Measurements from ENCODE around the gene CCDC69. TPM values are rescaled to one million over a fixed set of nuclear protein-coding genes. Genes with fewer than 3 reads are reported as not detected.
"Not testable (repeated sequence)": the region's sequence is repeated elsewhere in the genome, so short reads cannot be mapped to it uniquely, and the experiment has no call there.

The CCDC69 gene
- polyA plus RNA-seq, 4 donors = 3.5 to 5.3 (median 4.9) TPM

- no peak for DNase-seq (ENCODE audit: low read depth in 4 of 4, low spot score in 3 of 4)
These were observed 24.8 kb upstream of the CCDC69 start for GRCh38 chr5:151248651-151249050.

- no peak for DNase-seq (ENCODE audit: low read depth in 4 of 4, low spot score in 3 of 4)
These were observed 21.9 kb upstream of the CCDC69 start for GRCh38 chr5:151245680-151246219.

- no peak for DNase-seq (ENCODE audit: low read depth in 4 of 4, low spot score in 3 of 4)
These were observed 20.3 kb upstream of the CCDC69 start for GRCh38 chr5:151244206-151244605.

GRCh38 chr5:151243564-151243963, 19.7 kb upstream of the CCDC69 start:
- DNase-seq (ENCODE audit: low read depth in 4 of 4, low spot score in 3 of 4) = no peak

GRCh38 chr5:151243127-151243526, 19.2 kb upstream of the CCDC69 start:
- DNase-seq (ENCODE audit: low read depth in 4 of 4, low spot score in 3 of 4) = no peak

GRCh38 chr5:151240924-151241635, 17.2 kb upstream of the CCDC69 start:
- no peak for DNase-seq (ENCODE audit: low read depth in 4 of 4, low spot score in 3 of 4)

GRCh38 chr5:151240268-151240835, 16.5 kb upstream of the CCDC69 start:
- not testable (repeated sequence) for DNase-seq (ENCODE audit: low read depth in 4 of 4, low spot score in 3 of 4)

- DNase-seq (ENCODE audit: low read depth in 4 of 4, low spot score in 3 of 4) = peak in 2 of 4 donors; percentile 42 to 50
These were observed 15.5 kb upstream of the CCDC69 start for GRCh38 chr5:151239237-151239861.

GRCh38 chr5:151238303-151238741, 14.4 kb upstream of the CCDC69 start:
- no peak for DNase-seq (ENCODE audit: low read depth in 4 of 4, low spot score in 3 of 4)

GRCh38 chr5:151237685-151238084, 13.8 kb upstream of the CCDC69 start:
- no peak for DNase-seq (ENCODE audit: low read depth in 4 of 4, low spot score in 3 of 4)

GRCh38 chr5:151236888-151237287, 13.0 kb upstream of the CCDC69 start:
- no peak for DNase-seq (ENCODE audit: low read depth in 4 of 4, low spot score in 3 of 4)

GRCh38 chr5:151235239-151235571, 11.3 kb upstream of the CCDC69 start:
- DNase-seq (ENCODE audit: low read depth in 4 of 4, low spot score in 3 of 4) = not testable (repeated sequence)

- peak in 1 of 4 donors; percentile 33 for DNase-seq (ENCODE audit: low read depth in 4 of 4, low spot score in 3 of 4)
These were observed 10.8 kb upstream of the CCDC69 start for GRCh38 chr5:151234476-151235238.

GRCh38 chr5:151233616-151234085, 9.8 kb upstream of the CCDC69 start:
- no peak for DNase-seq (ENCODE audit: low read depth in 4 of 4, low spot score in 3 of 4)

GRCh38 chr5:151231359-151231758, 7.5 kb upstream of the CCDC69 start:
- DNase-seq (ENCODE audit: low read depth in 4 of 4, low spot score in 3 of 4) = no peak

GRCh38 chr5:151230048-151230680, 6.3 kb upstream of the CCDC69 start:
- DNase-seq (ENCODE audit: low read depth in 4 of 4, low spot score in 3 of 4) = no peak

- no peak for DNase-seq (ENCODE audit: low read depth in 4 of 4, low spot score in 3 of 4)
These were observed 5.1 kb upstream of the CCDC69 start for GRCh38 chr5:151228986-151229385.

GRCh38 chr5:151227918-151228447, 4.1 kb upstream of the CCDC69 start:
- DNase-seq (ENCODE audit: low read depth in 4 of 4, low spot score in 3 of 4) = no peak

- no peak for DNase-seq (ENCODE audit: low read depth in 4 of 4, low spot score in 3 of 4)
These were observed 1.6 kb upstream of the CCDC69 start for GRCh38 chr5:151225475-151225874.

- no peak for DNase-seq (ENCODE audit: low read depth in 4 of 4, low spot score in 3 of 4)
These were observed 1.2 kb upstream of the CCDC69 start for GRCh38 chr5:151225071-151225470.

Measured in left renal pelvis (tissue), 4 donors.